AG10803 (cell line): ENCODE measurements around the gene RBM8A.
"Not testable (repeated sequence)": the region's sequence is repeated elsewhere in the genome, so short reads cannot be mapped to it uniquely, and the experiment has no call there.

Source experiments
- DNase-seq: peaks from one replicate; pipeline ENCODE4 v3.0.0; 2010; ENCODE audit warnings: low read depth
- H3K4me3 ChIP-seq: 2 replicates; pipeline ENCODE4 v1.5.1; 2011; ENCODE audit warnings: mild to moderate bottlenecking, low read length, control low read depth
- CTCF ChIP-seq: conservative IDR thresholded peaks from 2 replicates; pipeline ENCODE4 v1.5.1; 2011; ENCODE audit warnings: mild to moderate bottlenecking, low read length, control low read depth, inconsistent platforms

The RBM8A gene

DNA sequence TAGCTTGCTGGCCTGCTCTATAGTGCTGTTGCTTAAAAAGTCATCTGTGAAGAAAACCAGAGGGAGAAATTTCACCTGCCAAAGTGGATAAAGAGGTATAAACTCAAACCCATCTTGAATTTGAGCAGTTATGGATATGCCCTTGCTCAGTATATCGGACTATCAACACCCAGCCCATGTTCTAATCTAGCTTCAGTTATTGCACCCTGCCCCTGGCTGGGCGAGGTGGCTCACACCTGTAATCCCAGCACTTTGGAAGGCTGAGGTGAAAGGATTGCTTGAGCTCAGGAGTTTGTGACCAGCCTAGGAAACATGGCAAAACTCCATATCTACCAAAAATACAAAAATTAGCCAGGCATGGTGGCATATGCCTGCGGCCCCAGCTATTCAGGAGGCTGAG lies 17.2 kb upstream of the RBM8A start:
- no peak for TF ChIP-seq CTCF
- no peak for DNase-seq
- H3K4me3 ChIP-seq = no peak overlapping the region

DNA sequence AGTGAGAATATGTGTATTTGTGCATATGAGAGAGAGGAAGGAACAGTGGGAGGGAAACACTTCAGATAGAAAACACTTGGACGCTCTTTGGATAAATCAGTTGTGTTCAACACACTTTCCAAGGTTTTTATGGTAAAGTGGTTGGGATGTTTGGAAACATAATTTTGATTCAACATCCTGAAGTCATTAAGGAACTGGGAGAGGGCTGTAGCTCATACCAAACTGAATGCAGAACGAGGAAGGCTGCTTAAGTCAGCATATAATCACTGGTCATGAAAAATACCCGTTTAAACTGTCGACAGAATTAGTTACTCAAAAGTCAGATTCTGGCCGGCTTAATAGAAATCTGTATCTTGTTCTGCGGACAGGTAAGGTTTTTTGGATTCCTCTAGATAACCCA lies 15.6 kb upstream of the RBM8A start:
- H3K4me3 ChIP-seq = no peak overlapping the region
- TF ChIP-seq CTCF = no peak
- no peak for DNase-seq

DNA sequence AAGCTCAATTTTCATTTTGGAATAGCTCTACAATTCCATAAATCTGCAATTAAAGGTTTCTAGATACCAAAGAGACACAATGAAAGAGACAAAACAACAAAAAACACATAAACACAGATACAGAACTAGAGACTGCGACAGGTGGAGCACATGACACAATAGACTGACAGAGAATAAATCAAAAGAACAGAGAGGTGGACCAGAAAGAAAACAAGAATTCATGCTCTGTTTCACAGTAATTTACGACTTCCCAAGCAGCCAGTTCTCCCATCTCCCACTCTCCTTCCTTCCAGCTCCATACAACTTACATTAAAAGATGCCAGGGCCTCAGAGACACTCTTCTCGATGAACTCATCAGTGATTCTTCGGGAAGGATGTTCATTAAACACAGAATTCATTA lies 15.1 kb upstream of the RBM8A start:
- no peak for DNase-seq
- H3K4me3 ChIP-seq = no peak overlapping the region
- no peak for TF ChIP-seq CTCF

DNA sequence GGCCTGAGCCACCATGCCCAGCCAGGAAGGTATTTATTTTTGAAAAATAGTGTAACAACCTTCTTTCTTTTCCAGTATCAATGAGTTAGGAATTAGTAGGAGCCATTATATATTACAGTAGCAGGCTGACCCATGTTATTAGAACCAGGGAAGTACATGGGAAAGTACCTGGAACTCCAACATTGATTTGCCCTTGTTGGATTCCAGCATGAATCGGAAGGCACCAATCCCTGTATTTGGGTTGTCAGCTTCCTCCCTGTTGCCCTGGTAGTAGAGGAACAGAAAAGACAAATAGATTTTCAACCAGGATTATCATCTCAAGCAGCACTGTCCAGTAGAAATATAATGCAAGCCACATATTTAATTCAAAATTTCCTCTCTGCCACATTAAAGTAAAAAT lies 10.2 kb upstream of the RBM8A start:
- TF ChIP-seq CTCF = no peak
- no peak overlapping the region for H3K4me3 ChIP-seq
- DNase-seq = no peak

- peak; percentile 35 for DNase-seq
- no peak overlapping the region for H3K4me3 ChIP-seq
- no peak for TF ChIP-seq CTCF
Observed at GRCh38 chr1:145936247-145936646, 9.0 kb upstream of the RBM8A start.

GRCh38 chr1:145935708-145936107 lies 8.4 kb upstream of the RBM8A start:
- no peak for TF ChIP-seq CTCF
- no peak for DNase-seq

DNA sequence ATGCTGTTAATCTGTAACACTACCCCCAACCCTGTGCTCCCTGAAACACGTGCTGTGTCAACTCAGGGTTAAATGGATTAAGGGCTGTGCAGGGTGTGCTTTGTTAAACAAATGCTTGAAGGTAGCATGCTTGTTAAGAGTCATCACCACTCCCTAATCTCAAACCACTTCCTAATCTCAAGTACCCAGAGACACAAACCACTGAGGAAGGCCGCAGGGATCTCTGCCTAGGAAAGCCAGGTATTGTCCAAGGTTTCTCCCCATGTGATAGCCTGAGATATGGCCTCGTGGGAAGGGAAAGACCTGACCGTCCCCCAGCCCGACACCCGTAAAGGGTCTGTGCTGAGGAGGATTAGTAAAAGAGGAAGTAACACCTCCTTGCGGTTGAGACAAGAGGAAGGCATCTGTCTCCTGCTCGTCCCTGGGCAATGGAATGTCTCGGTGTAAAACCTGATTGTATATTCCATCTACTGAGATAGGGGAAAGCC lies 5.3 kb upstream of the RBM8A start:
- DNase-seq, H3K4me3 ChIP-seq: not testable (repeated sequence)

More at GRCh38 chr1:145935708-145936107, 8.4 kb upstream of the RBM8A start:
- no peak overlapping the region for H3K4me3 ChIP-seq
